Stimulated activated CD4-positive, alpha-beta T cell treated with anti-CD3 and anti-CD28 coated beads, Interleukin-1b, Interleukin-23, amount 100 ng/mL, for 48 hours (primary cell): Measurements from ENCODE around the gene GRK5.

Experiments
- DNase-seq: peaks from one replicate; pipeline ENCODE4 v3.0.0-alpha.2; 2020

GRK5 gene

GRCh38 chr10:119367841-119368549, 160.6 kb downstream of the GRK5 start:
- no peak for DNase-seq

GRCh38 chr10:119368581-119368980, 161.2 kb downstream of the GRK5 start:
- no peak for DNase-seq

- no peak for DNase-seq
Measured at GRCh38 chr10:119368991-119369869, 161.9 kb downstream of the GRK5 start.

- DNase-seq = no peak
Measured at GRCh38 chr10:119370111-119370741, 162.9 kb downstream of the GRK5 start.

- no peak for DNase-seq
Measured at GRCh38 chr10:119370972-119371703, 163.8 kb downstream of the GRK5 start.

- DNase-seq = no peak
Measured at GRCh38 chr10:119371704-119372663, 164.6 kb downstream of the GRK5 start.

GRCh38 chr10:119373294-119374102, 166.1 kb downstream of the GRK5 start:
- peak; percentile 20 for DNase-seq

GRCh38 chr10:119374236-119374635, 166.9 kb downstream of the GRK5 start:
- no peak for DNase-seq

- DNase-seq = no peak
Measured at GRCh38 chr10:119375574-119376272, 168.4 kb downstream of the GRK5 start.

- no peak for DNase-seq
Measured at GRCh38 chr10:119377451-119377957, 170.1 kb downstream of the GRK5 start.

GRCh38 chr10:119377958-119378736, 170.8 kb downstream of the GRK5 start:
- no peak for DNase-seq

GRCh38 chr10:119378737-119379067, 171.3 kb downstream of the GRK5 start:
- DNase-seq = no peak

GRCh38 chr10:119379466-119380071, 172.2 kb downstream of the GRK5 start:
- DNase-seq = no peak

- DNase-seq = no peak
Measured at GRCh38 chr10:119383174-119383856, 175.9 kb downstream of the GRK5 start.

GRCh38 chr10:119384127-119384526, 176.8 kb downstream of the GRK5 start:
- DNase-seq = no peak

GRCh38 chr10:119386666-119387065, 179.3 kb downstream of the GRK5 start:
- DNase-seq = no peak

- no peak for DNase-seq
Measured at GRCh38 chr10:119388849-119389345, 181.5 kb downstream of the GRK5 start.
